CD4-positive, alpha-beta T cell treated with Interleukin-12 subunit alpha and Interleukin-12 subunit beta, for 1 hour (primary cell): ENCODE measurements around the gene NXPE1.
"Not testable (repeated sequence)": the region's sequence is repeated elsewhere in the genome, so short reads cannot be mapped to it uniquely, and the experiment has no call there.

Source experiments
- DNase-seq: peaks from one replicate; pipeline ENCODE4 v3.0.0-alpha.2; 2020

Gene NXPE1

GRCh38 chr11:114559425-114560310 lies at the start of gene NXPE1:
Gene NXPE1, minus strand, starts transcription at chr11:114559881. Its CDS starts 8,680 bp downstream, at chr11:114551201.
- DNase-seq = no peak

GRCh38 chr11:114609429-114609828 lies 49.7 kb upstream of the NXPE1 start:
- DNase-seq = no peak

GRCh38 chr11:114608605-114609004 lies 48.9 kb upstream of the NXPE1 start:
- not testable (repeated sequence) for DNase-seq

DNA sequence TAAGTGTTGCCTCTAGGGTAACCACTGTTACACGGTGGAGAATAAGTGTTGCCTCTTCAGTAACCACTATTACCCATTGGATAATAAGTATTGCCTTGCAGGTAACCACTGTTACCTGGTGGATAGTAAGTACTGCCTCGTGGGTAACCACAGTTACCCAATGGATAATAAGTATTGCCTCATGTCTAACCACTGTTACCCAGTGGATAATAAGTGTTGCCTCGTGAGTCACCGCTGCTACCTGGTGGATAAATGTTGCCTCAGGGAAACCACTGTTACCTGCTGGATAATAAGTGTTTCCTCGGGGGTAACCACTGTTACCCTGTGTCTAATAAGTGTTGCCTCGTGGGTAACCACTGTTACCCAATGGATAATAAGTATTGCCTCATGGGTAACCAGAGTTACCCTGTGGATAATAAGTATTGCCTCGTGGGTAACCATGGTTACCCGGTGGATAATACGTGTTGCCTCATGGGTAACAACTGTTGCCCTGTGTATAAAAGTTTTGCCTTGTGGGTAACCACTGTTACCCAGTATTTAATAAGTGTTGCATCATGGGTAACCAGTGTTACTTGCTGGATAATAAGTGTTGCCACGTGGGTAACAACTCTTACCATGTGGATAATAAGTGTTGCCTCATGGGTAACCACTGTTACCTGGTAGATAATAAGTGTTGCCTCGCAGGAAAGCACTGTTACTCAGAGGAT lies 48.2 kb upstream of the NXPE1 start:
- no peak for DNase-seq

GRCh38 chr11:114606802-114607075 lies 47.1 kb upstream of the NXPE1 start:
- not testable (repeated sequence) for DNase-seq

- DNase-seq = no peak
These were observed 46.5 kb upstream of the NXPE1 start for GRCh38 chr11:114606003-114606801.

DNA sequence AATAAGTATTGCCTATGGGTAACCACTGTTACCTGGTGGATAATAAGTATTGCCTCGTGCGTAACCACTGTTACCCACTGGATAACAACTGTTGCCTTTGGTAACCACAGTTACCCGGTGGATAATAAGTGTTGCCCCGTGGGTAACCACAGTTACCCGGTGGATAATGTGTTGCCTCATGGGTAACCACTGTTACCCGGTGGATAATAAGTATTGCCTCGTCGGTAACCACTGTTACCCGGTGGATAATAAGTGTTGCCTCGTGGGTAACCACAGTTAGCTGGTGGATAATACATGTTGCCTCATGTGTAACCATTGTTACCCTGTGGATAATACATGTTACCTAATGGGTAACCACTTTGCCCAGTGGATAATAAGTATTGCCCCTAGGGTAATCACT lies 45.7 kb upstream of the NXPE1 start:
- DNase-seq = no peak

DNA sequence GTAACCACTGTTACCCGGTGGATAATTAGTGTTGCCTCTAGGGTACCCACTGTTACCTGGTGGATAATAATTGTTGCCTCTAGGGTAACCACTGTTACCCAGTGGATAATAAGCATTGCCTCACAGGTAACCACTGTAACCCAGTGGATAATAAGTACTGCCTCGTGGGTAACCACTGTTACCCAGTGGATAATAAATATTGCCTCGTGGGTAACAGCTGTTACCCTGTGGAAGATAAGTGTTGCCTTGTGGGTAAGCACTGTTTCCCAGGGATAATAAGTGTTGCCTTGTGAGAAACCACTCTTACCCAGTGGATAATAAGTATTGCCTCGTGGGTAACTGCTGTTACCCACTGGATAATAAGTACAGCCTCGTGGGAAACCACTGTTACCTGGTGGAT lies 45.2 kb upstream of the NXPE1 start:
- DNase-seq = no peak

DNA sequence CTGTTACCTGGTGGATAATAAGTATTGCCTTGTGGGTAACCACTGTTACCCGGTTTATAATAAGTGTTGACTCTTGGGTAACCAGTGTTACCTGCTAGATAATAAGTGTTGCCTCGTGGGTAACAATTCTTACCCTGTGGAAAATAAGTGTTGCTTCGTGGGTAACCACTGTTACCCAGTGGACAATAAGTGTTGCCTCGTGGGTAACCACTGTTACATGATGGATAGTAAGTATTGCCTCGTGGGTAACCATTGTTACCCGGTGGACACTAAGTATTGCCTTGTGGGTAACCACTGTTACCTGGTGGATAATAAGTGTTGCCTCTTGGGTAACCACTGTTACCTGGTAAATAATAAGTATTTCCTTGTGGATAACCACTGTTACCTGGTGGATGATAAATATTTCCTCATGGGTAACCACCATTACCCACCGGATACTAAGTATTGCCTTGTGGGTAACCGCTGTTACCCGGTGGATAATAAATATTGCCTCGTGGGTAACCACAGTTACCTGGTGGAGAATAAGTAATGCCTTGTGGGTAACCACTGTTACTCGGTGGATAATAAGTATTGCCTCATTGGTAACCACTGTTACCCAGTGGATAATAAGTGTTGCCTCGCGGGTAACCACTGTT lies 44.6 kb upstream of the NXPE1 start:
- DNase-seq = no peak

- not testable (repeated sequence) for DNase-seq
These were observed 43.5 kb upstream of the NXPE1 start for GRCh38 chr11:114603151-114603550.

DNA sequence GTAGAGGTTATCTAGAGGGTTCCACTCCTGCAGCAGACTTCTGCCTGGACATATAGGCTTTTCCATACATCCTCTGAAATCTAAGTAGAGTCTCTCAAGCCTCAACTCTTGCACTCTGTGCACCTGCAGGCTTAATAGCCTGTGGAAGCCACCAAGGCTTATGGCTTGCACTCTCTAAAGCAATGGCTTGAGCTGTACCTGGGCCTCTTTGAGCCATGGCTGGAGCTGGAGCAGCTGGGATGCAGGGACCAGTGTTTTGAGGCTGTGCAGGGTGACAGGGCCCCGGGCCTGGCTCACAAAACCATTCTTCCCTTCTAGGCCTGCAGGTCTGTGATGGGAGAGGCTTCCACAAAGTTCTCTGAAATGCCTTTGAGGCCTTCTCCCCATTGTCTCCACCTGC lies 38.8 kb upstream of the NXPE1 start:
- DNase-seq = no peak

DNA sequence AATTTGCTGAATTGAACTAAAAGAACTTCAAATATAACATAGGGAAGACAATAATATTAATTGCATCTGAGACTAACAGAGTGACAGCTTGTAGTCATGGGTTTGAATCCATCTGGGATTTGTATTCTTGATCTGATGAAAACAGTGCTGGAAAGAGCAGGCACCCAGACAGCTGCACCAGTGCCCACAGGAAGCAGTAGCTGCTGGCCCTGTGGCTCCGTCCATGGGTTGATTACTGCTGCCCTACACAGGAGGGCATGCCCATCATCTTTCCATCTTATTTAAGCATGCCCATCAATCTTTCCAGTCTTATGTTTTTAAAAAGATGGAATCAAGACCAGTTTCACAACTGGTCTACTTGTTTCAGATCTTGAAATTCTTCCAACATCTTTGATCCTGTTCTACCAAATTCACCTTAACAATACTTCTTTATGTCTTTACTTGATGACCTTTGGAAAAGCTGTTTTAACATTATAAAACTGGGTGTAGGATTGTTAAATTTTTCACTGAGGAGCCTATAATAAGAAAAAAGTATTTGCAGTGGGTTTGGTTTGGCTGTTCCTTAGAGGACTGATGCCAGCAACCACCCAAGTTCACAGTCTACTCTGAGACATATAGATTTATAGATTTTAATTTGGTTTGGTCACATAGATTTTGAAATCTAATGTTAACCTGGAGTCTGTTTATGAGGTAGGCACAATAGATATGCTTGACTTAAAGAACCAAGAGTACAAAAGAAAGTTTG lies 36.7 kb upstream of the NXPE1 start:
- DNase-seq = no peak

GRCh38 chr11:114595571-114595970 lies 35.9 kb upstream of the NXPE1 start, which contains the start of gene NXPE4:
Gene NXPE4, minus strand, starts transcription at chr11:114595786. Its CDS starts 1,027 bp downstream, at chr11:114594759.
- DNase-seq = no peak

DNA sequence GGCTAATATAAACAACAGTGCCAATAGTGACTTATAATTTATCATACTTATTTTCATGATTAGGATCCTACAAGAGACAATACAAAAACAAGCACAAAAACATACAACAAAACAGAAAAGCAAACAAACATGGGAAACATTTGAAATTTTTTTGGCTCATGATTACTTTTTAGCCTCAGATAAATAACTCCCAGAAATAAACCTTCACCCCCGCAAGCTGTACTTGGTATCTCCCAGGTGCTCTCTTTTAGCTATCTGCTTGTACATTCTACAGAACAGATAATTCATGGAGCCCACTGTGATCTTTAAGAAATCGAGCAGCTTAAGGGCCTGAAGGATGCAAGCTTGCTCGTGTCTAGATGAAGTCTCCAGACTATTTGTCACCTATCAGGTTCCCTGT lies 35.0 kb upstream of the NXPE1 start:
- DNase-seq = no peak

DNA sequence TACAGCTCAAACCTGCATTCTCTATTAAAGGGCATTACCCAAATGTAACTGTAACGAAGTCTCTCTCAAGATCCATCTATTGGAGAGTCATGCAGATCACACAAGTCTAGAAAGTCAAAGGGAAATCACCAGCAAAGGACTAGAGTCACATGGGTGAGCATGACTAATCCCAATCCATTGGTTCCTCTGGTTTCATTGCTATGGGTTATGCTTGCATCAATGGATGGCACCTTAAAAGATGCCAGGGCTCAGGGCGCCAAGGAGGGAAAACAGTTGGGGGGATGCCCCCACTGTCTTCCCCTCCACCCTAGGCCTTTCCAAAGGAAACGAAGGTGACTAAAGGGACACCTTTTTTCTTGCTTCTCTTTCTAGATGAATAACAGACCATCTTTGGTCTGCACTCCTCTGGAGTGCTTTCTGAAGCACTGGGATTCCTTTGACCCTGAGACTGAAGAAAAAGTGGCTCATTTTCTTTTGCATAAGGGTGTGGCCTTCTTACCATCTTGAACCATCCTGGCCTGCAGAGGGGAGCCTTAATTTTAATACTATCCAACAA lies 27.8 kb upstream of the NXPE1 start:
- DNase-seq = no peak

DNA sequence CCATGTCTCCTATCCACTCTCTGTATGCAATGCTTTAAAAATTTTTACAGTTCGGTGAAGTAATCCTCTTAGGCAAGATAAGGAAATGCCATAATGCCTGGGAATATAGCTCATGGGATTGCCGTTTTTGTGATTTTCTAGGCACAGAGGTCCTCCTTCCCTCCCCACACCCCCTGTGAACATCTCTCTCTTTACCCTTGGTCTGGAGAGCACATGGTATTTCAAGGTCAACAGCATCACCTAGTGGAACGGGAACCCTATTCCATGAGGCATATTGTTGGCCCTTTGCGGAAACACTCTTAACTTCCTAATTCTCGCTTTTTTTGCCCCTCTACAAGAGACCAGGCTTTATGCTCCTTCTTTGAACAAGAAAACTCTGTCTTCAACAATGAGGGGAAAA lies 27.1 kb upstream of the NXPE1 start:
- DNase-seq = no peak

GRCh38 chr11:114571712-114572111 lies 12.0 kb upstream of the NXPE1 start:
- no peak for DNase-seq

- DNase-seq = no peak
These were observed 10.1 kb upstream of the NXPE1 start for GRCh38 chr11:114569801-114570200.

DNA sequence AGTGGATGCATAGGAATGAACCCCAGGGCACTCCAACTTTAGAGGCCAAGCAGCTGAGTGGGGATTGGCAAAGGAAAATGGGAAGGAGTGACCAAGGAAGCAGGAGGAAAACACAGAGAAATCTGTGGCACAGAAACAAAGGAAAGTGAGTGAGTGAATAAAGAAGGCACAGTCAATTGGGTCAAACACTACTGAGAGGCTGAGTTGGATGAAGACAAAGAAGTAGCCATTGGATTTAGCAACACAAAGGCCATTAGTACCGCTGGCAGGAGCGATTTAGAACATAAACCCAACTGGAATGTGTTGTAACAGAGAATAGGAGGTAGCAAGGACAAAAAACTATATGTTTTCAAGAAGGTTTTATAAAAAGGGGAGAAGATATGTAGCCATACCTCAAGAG lies 6.6 kb upstream of the NXPE1 start:
- no peak for DNase-seq

GRCh38 chr11:114564831-114565230 lies 5.2 kb upstream of the NXPE1 start:
- DNase-seq = no peak

DNA sequence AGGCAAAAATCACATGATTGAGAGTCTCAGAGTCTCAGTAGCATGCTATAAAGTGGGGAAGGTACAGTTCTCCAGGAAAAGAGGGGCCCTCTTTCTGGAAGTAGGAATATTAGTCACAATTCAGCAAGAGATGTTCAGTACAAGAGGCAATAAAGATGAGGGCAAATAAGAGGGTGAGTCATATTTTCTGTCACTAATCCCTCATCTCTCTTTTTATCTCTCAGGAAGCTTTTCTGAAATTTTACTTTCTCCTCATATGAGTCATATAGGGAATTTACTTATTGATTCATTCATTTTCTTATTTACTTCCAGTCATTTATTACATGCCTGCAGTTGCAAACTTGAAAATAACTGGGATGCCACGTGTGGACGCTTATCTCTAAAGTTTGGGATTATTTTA lies 3.4 kb upstream of the NXPE1 start:
- DNase-seq = no peak
